H1 (cell line): Measurements from ENCODE around the gene IL2RG. TPM values are rescaled to one million over a fixed set of nuclear protein-coding genes. Genes with fewer than 3 reads are reported as not detected.

Source experiments
- CTCF ChIA-PET: fragments of 300-600 bp; sonication (Branson Sonifier 250); formaldehyde crosslinking; loops from one replicate; lab custom pipeline; 2021; ENCODE audit not compliant: partially characterized antibody; lab: Charles Lee
- POLR2A ChIA-PET: fragments of 300-600 bp; sonication (Branson Sonifier 250); formaldehyde crosslinking; loops from one replicate; lab custom pipeline; 2021; ENCODE audit warnings: inconsistent platforms; ENCODE audit not compliant: partially characterized antibody; lab: Charles Lee
- DNase-seq, 2 experiments: peaks; one replicate each; pipeline versions ENCODE4 v3.0.0 to v3.0.0-alpha.2; 2010 to 2022; ENCODE audit warnings: low spot score in 2 of 2, low read depth in 1 of 2, mixed read lengths in 1 of 2
- FAIRE-seq: peaks from 2 replicates; lab custom pipeline; 2011; peaks lifted over from hg19 to GRCh38; lab: Jason Lieb, UNC
- H2AFZ ChIP-seq: 2 replicates; pipeline ENCODE4 v1.8.1; 2012; ENCODE audit warnings: low read length, inconsistent platforms
- H2AK5ac ChIP-seq: 2 replicates; pipeline ENCODE4 v1.6.1; 2013; ENCODE audit warnings: low read depth, low read length
- H2BK120ac ChIP-seq: replicated peaks from 2 replicates; pipeline ENCODE3; 2013; ENCODE audit warnings: low read depth, low read length, inconsistent platforms
- H2BK12ac ChIP-seq: 2 replicates; pipeline ENCODE4 v1.6.1; 2013; ENCODE audit warnings: low read depth, low read length
- H2BK15ac ChIP-seq: 2 replicates; pipeline ENCODE4 v1.6.1; 2013; ENCODE audit warnings: low read length
- H2BK20ac ChIP-seq: 2 replicates; pipeline ENCODE4 v1.6.1; 2013; ENCODE audit warnings: low read length
- H2BK5ac ChIP-seq: 2 replicates; pipeline ENCODE4 v1.6.1; 2013; ENCODE audit warnings: low read depth, low read length
- H3K14ac ChIP-seq: 2 replicates; pipeline ENCODE4 v1.6.1; 2013; ENCODE audit warnings: inconsistent platforms; ENCODE audit not compliant: insufficient read length
- H3K18ac ChIP-seq: 2 replicates; pipeline ENCODE4 v1.6.1; 2013; ENCODE audit warnings: low read length; ENCODE audit errors: extremely low read depth
- H3K23ac ChIP-seq: 2 replicates; pipeline ENCODE4 v1.6.1; 2013; ENCODE audit warnings: inconsistent platforms; ENCODE audit not compliant: insufficient read length
- H3K23me2 ChIP-seq: 2 replicates; pipeline ENCODE4 v1.6.1; 2013; ENCODE audit warnings: low read depth, low read length
- H3K27ac ChIP-seq: 2 replicates; pipeline ENCODE4 v1.6.1; 2011; ENCODE audit warnings: low read depth, low read length, inconsistent platforms
- H3K27me3 ChIP-seq, 4 experiments: replicated peaks in 1 of 4; 1 replicate in 1 of 4; 2 replicates in 3 of 4; pipeline versions ENCODE4 v1.6.1 to v1.8.1; 2011 to 2013; ENCODE audit warnings: low read length in 3 of 4, mild to moderate bottlenecking in 3 of 4, inconsistent platforms in 2 of 4, mixed read lengths in 2 of 4, moderate library complexity in 1 of 4; ENCODE audit not compliant: control insufficient read depth in 3 of 4, insufficient read depth in 3 of 4; ENCODE audit errors: extremely low read depth in 1 of 4
- H3K36me3 ChIP-seq, 4 experiments: 2 replicates each; pipeline versions ENCODE4 v1.6.1 to v1.8.1; 2011 to 2013; ENCODE audit warnings: mild to moderate bottlenecking in 4 of 4, low read length in 3 of 4, moderate library complexity in 2 of 4, control low read depth in 1 of 4, inconsistent platforms in 1 of 4; ENCODE audit not compliant: insufficient read depth in 4 of 4, control insufficient read depth in 2 of 4
- H3K4ac ChIP-seq: replicated peaks from 2 replicates; pipeline ENCODE3; 2013; ENCODE audit warnings: low read length, low read depth, mixed read lengths, inconsistent platforms; ENCODE audit not compliant: insufficient read length
- H3K4me1 ChIP-seq, 4 experiments: replicated peaks in 1 of 4; 1 replicate in 1 of 4; 2 replicates in 3 of 4; pipeline versions ENCODE4 v1.6.1 to v1.8.1; 2011 to 2013; ENCODE audit warnings: low read length in 3 of 4, inconsistent platforms in 2 of 4, mixed read lengths in 1 of 4; ENCODE audit not compliant: insufficient read depth in 4 of 4, control insufficient read depth in 3 of 4
- H3K4me2 ChIP-seq, 2 experiments: 2 replicates each; pipeline versions ENCODE4 v1.6.1 to v1.8.1; 2011 to 2013; ENCODE audit warnings: low read depth in 2 of 2, low read length in 2 of 2, control low read depth in 1 of 2, inconsistent platforms in 1 of 2, mild to moderate bottlenecking in 1 of 2; ENCODE audit not compliant: insufficient read depth in 1 of 2
- H3K4me3 ChIP-seq, 4 experiments: fragments of 200-600, 300-600 bp in 1 of 4; sonication (generic), shearing (Covaris generic), sonication (Bioruptor Twin) in 1 of 4; 2 replicates each; pipeline versions ENCODE4 v1.5.1 to v1.8.1; 2011 to 2016; ENCODE audit warnings: low read length in 4 of 4, low read depth in 3 of 4, control low read depth in 2 of 4, inconsistent platforms in 2 of 4, mild to moderate bottlenecking in 2 of 4, mixed read lengths in 1 of 4, moderate library complexity in 1 of 4; ENCODE audit not compliant: insufficient read depth in 2 of 4; ENCODE audit errors: extremely low read depth in 1 of 4
- H3K56ac ChIP-seq: replicated peaks from 2 replicates; pipeline ENCODE3; 2013; ENCODE audit warnings: low read depth, mild to moderate bottlenecking, mixed read lengths, low read length, inconsistent platforms; ENCODE audit not compliant: insufficient read length
- H3K79me1 ChIP-seq: 2 replicates; pipeline ENCODE4 v1.6.1; 2013; ENCODE audit warnings: low read depth, low read length, control low read depth
- H3K79me2 ChIP-seq, 2 experiments: 2 replicates each; pipeline versions ENCODE4 v1.6.1 to v1.8.1; 2012 to 2013; ENCODE audit warnings: low read length in 2 of 2, mild to moderate bottlenecking in 2 of 2, inconsistent platforms in 1 of 2; ENCODE audit not compliant: insufficient read depth in 2 of 2, control insufficient read depth in 1 of 2
- H3K9ac ChIP-seq, 4 experiments: replicated peaks in 1 of 4; 1 replicate in 1 of 4; 2 replicates in 3 of 4; pipeline versions ENCODE4 v1.6.1 to v1.8.1; 2011 to 2013; ENCODE audit warnings: low read depth in 3 of 4, low read length in 3 of 4, control low read depth in 2 of 4, mild to moderate bottlenecking in 2 of 4, moderate library complexity in 2 of 4, inconsistent platforms in 1 of 4; ENCODE audit errors: extremely low read depth in 1 of 4
- H3K9me3 ChIP-seq, 2 experiments: 2 replicates each; pipeline versions ENCODE4 v1.6.1 to v1.8.1; 2012 to 2013; ENCODE audit warnings: mild to moderate bottlenecking in 2 of 2, moderate library complexity in 2 of 2, control low read depth in 1 of 2, inconsistent platforms in 1 of 2, low read depth in 1 of 2, low read length in 1 of 2, mixed read lengths in 1 of 2; ENCODE audit not compliant: insufficient read depth in 2 of 2
- H4K20me1 ChIP-seq, 2 experiments: replicated peaks in 1 of 2; 2 replicates each; pipeline versions ENCODE3 to v1.8.1; 2011 to 2013; ENCODE audit warnings: inconsistent platforms in 2 of 2, low read length in 2 of 2, mild to moderate bottlenecking in 1 of 2; ENCODE audit not compliant: insufficient read depth in 2 of 2, control insufficient read depth in 1 of 2
- H4K5ac ChIP-seq: 2 replicates; pipeline ENCODE4 v1.6.1; 2013; ENCODE audit warnings: low read length, low read depth, mixed read lengths, inconsistent platforms; ENCODE audit not compliant: insufficient read length
- H4K8ac ChIP-seq: 2 replicates; pipeline ENCODE4 v1.8.0; 2013; ENCODE audit warnings: mild to moderate bottlenecking, moderate library complexity, low read length, inconsistent platforms; ENCODE audit not compliant: insufficient read depth; ENCODE audit errors: extremely low read depth
- H4K91ac ChIP-seq: replicated peaks from 2 replicates; pipeline ENCODE3; 2013; ENCODE audit warnings: low read length, mixed read lengths, inconsistent platforms; ENCODE audit not compliant: insufficient read length
- CTCF ChIP-seq, 3 experiments: IDR thresholded peaks; 1 replicate in 2 of 3; 2 replicates in 1 of 3; pipeline versions ENCODE4 v1.5.1 to v1.6.1; 2011; ENCODE audit warnings: low read length in 3 of 3, mild to moderate bottlenecking in 3 of 3, inconsistent platforms in 2 of 3, low read depth in 1 of 3, moderate library complexity in 1 of 3; ENCODE audit not compliant: insufficient read depth in 1 of 3; ENCODE audit errors: control extremely low read depth in 1 of 3
- TEAD4 ChIP-seq: IDR thresholded peaks from 2 replicates; pipeline ENCODE4 v1.6.1; 2012; ENCODE audit warnings: low read depth, low read length, inconsistent platforms, mixed read lengths
- WGBS, 2 experiments: shearing (Covaris generic) in 1 of 2; methylation state at CpG; one replicate each; pipeline versions ENCODE4 v1.1.6 to v1.1.7; 2013 to 2015; ENCODE audit warnings: low lambda C conversion rate in 2 of 2, mixed read lengths in 2 of 2, inconsistent platforms in 1 of 2, low coverage in 1 of 2, missing lambda C conversion rate in 1 of 2; ENCODE audit not compliant: insufficient replicate concordance in 2 of 2, insufficient coverage in 1 of 2, insufficient read length in 1 of 2; ENCODE audit errors: extremely low coverage in 1 of 2, missing lambda C conversion rate in 1 of 2; 5-methylcytosine and 5-hydroxymethylcytosine counted together
- polyA plus RNA-seq, 7 experiments: library from polyadenylated mRNA; depleted of rRNA in 3 of 7; stranded (reverse) in 5 of 7; unstranded in 2 of 7; fragments of >200 nt in 5 of 7; fragments of 200-250 nt in 2 of 7; gene quantifications; 1 replicate in 5 of 7; 2 replicates in 1 of 7; 4 replicates in 1 of 7; pipeline versions ENCODE4 v1.2.1 to v1.2.3, GENCODE V29; 2011 to 2013; ENCODE audit warnings: missing spikeins in 2 of 7, mixed read lengths in 2 of 7
- total RNA-seq: library from RNA; stranded (reverse); fragmentation: NEBNext Ultra II Directional; extraction: Animal tissue kit (Norgen Biotek cat#: 25700); gene quantifications from 2 replicates; pipeline ENCODE4 v1.2.1, GENCODE V29; 2021

Gene IL2RG
- total and polyA plus RNA-seq, 2 of the 8 experiments (the other 6 are each of a cell fraction or from before 2014, with no cell fraction given) = not detected

DNA sequence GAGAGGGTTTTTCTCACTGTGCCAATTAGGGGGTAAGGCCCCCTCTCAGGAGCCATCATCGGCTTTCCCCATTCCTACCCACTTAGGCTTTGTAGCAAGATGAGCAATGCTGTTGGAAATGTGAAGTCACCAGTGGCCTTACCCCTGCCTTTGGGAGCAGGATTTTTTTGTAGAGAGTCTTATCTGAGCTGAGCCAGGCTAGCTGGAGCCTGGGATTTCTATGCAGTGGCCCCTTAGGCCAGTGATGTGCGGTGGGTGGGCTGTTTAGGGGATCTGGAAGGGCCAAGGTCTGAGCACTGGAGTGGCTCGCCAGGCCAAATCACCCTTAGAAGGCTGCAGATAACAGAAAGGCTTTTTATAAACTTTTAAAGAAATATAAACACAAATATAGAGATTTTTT is 9.1 kb downstream of the IL2RG start:
- no peak overlapping the region for H3K4me3 ChIP-seq
- peaks cover 6 to 34% (median 19%) of the 10 kb centered on the region in 4 experiments for H3K4me1 ChIP-seq
- H2AFZ ChIP-seq = no peak overlapping the region
- H3K27ac ChIP-seq = no peak overlapping the region
- H2BK12ac ChIP-seq = peak overlapping the region; percentile 27; the same call in 1 of the 2 replicates
- no peak overlapping the region for H3K56ac ChIP-seq
- no peak overlapping the region for H4K5ac ChIP-seq
- H3K4me2 ChIP-seq = peak overlapping the region in 1 of 2 experiments; percentile 74; a peak in 2 of 4 replicates
- peaks cover 0 to 7% of the 10 kb centered on the region in 2 experiments; a peak in 2 of 4 replicates for H3K79me2 ChIP-seq
- H3K9ac ChIP-seq = no peak overlapping the region
- ChIA-PET CTCF (interaction anchor here (1.4 to 1.6 kb wide), 5 partner anchors 15 to 104 kb away, joined by 3 to 5 read pairs (median 4); no protein-coding TSS in a partner anchor), POLR2A (interaction anchor here (0.7 to 1.4 kb wide), 7 partner anchors 9 to 133 kb away, joined by 3 to 10 read pairs (median 3); partner anchors contain the start of genes IL2RG and MED12)
- H2BK20ac ChIP-seq = no peak overlapping the region
- H4K8ac ChIP-seq = no peak overlapping the region
- H3K4ac ChIP-seq = no peak overlapping the region
- H3K14ac ChIP-seq = no peak overlapping the region
- H3K9me3 ChIP-seq = no peaks in the 10 kb centered on the region
- peaks cover 0 to 6% (median 0%) of the 10 kb centered on the region in 4 experiments; a peak in 1 of 8 replicates for H3K36me3 ChIP-seq
- DNase-seq (no peak), FAIRE-seq (no peak)
- no peak overlapping the region for H2AK5ac ChIP-seq
- H2BK5ac ChIP-seq = no peak overlapping the region
- no peak overlapping the region; the same call in 1 of the 2 replicates for H3K18ac ChIP-seq
- H4K20me1 ChIP-seq = no peaks in the 10 kb centered on the region
- no peaks in the 10 kb centered on the region for H3K79me1 ChIP-seq
- peaks cover 5% of the 10 kb centered on the region for H3K23me2 ChIP-seq
- WGBS, 2 experiments = 79% methylated on average over 3 of the region's 3 CpGs; no CpG with 5 or more reads in 1 of the 2 experiments
- H4K91ac ChIP-seq = no peak overlapping the region
- H2BK15ac ChIP-seq = no peak overlapping the region
- no peak overlapping the region for H3K23ac ChIP-seq
- H2BK120ac ChIP-seq = no peak overlapping the region
- peaks cover 0 to 5% (median 0%) of the 10 kb centered on the region in 4 experiments; a peak in 1 of 7 replicates for H3K27me3 ChIP-seq
- TF ChIP-seq TEAD4 (no peak), CTCF (IDR thresholded peaks at IDR 0.05; ENCODE audit: control extremely low read depth in 1 of 3, insufficient read depth in 1 of 3, low read depth in 1 of 3, low read length in 3 of 3) (no peak)
